ENCODE data around the gene EEIG1.

GRCh38 chr9:127943731-127944144 lies 37.1 kb downstream of the EEIG1 start:
- no peak for TF ChIP-seq POLR2A (IDR thresholded peaks at IDR 0.05)
- peak; percentile 81 to 96 (median 92) for TF ChIP-seq CTCF (IDR thresholded peaks at IDR 0.05)
